ENCODE measurements around the gene TPD52L1. TPM values are rescaled to one million over a fixed set of nuclear protein-coding genes. Genes with fewer than 3 reads are reported as not detected.
A peak's percentile ranks its signal among the peaks of the same experiment; 100 is the strongest.
"Not testable (repeated sequence)": the region's sequence is repeated elsewhere in the genome, so short reads cannot be mapped to it uniquely, and the experiment has no call there.

TPD52L1 gene
- total and polyA plus RNA-seq, 3 donors from 2014 or later: 20.6 to 22.5 (median 22.1) TPM

DNA sequence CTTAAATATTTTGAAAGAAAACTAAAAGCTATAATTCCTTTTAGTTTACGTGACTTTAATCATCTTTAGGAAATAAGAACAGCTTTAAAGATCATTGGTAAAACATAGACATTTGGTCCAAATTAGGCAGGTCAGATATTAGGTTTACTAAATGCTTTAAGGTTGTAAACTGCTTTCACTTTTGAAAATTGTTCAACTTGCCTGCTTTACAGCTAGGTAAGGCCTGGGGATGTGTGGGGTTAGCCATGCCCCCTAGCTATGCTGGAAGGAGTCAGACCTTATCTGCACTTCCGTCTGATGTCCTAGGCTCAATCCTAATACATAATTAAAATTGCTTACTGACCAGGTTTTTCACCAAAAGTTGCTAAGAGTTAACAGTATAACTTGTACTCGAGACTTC is 30.5 kb upstream of the TPD52L1 start:
- intact Hi-C loops (cut with DNase I; ENCODE audit: low total_unique reads): no loop called here
- DNase-seq: no peak
- no peak overlapping the region for H3K4me3 ChIP-seq
- no peaks in the 10 kb centered on the region for H3K4me1 ChIP-seq
- no peak for TF ChIP-seq POLR2A (IDR thresholded peaks at IDR 0.05)
- TF ChIP-seq, protein P1, sequence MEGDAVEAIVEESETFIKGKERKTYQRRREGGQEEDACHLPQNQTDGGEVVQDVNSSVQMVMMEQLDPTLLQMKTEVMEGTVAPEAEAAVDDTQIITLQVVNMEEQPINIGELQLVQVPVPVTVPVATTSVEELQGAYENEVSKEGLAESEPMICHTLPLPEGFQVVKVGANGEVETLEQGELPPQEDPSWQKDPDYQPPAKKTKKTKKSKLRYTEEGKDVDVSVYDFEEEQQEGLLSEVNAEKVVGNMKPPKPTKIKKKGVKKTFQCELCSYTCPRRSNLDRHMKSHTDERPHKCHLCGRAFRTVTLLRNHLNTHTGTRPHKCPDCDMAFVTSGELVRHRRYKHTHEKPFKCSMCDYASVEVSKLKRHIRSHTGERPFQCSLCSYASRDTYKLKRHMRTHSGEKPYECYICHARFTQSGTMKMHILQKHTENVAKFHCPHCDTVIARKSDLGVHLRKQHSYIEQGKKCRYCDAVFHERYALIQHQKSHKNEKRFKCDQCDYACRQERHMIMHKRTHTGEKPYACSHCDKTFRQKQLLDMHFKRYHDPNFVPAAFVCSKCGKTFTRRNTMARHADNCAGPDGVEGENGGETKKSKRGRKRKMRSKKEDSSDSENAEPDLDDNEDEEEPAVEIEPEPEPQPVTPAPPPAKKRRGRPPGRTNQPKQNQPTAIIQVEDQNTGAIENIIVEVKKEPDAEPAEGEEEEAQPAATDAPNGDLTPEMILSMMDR (IDR thresholded peaks at IDR 0.05): no peak
- no peaks in the 10 kb centered on the region for H3K27me3 ChIP-seq
- H3K9me3 ChIP-seq: no peaks in the 10 kb centered on the region
- H3K27ac ChIP-seq: no peak overlapping the region
- WGBS, 2 donors: 75 to 77% methylated on average over 3 of the region's 3 CpGs
- H3K36me3 ChIP-seq (ENCODE audit: low read depth, missing control alignments): no peaks in the 10 kb centered on the region

- 72 to 79% methylated on average over 8 of the region's 8 CpGs for WGBS, 2 donors
- H3K36me3 ChIP-seq (ENCODE audit: low read depth, missing control alignments): no peaks in the 10 kb centered on the region
- H3K9me3 ChIP-seq: no peaks in the 10 kb centered on the region
- no peak for TF ChIP-seq POLR2A (IDR thresholded peaks at IDR 0.05)
- TF ChIP-seq, protein P1 (IDR thresholded peaks at IDR 0.05): no peak
- no peak overlapping the region for H3K4me3 ChIP-seq
- no peaks in the 10 kb centered on the region for H3K4me1 ChIP-seq
- H3K27me3 ChIP-seq: no peaks in the 10 kb centered on the region
- DNase-seq: no peak
- no peak overlapping the region for H3K27ac ChIP-seq
- intact Hi-C loops (cut with DNase I; ENCODE audit: low total_unique reads): no loop called here
Measured at GRCh38 chr6:125123468-125124048, 30.0 kb upstream of the TPD52L1 start.

GRCh38 chr6:125124049-125124669 is 29.4 kb upstream of the TPD52L1 start:
- H3K4me3 ChIP-seq: no peak overlapping the region
- no peaks in the 10 kb centered on the region for H3K36me3 ChIP-seq (ENCODE audit: low read depth, missing control alignments)
- no peak overlapping the region for H3K27ac ChIP-seq
- H3K9me3 ChIP-seq: no peaks in the 10 kb centered on the region
- TF ChIP-seq, protein P1 (IDR thresholded peaks at IDR 0.05): no peak
- TF ChIP-seq POLR2A (IDR thresholded peaks at IDR 0.05): no peak
- no peak for DNase-seq
- WGBS, 2 donors: 80 to 87% methylated on average over 5 to 6 of the region's 6 CpGs
- intact Hi-C loops (cut with DNase I; ENCODE audit: low total_unique reads): no loop called here
- no peaks in the 10 kb centered on the region for H3K27me3 ChIP-seq
- no peaks in the 10 kb centered on the region for H3K4me1 ChIP-seq

DNA sequence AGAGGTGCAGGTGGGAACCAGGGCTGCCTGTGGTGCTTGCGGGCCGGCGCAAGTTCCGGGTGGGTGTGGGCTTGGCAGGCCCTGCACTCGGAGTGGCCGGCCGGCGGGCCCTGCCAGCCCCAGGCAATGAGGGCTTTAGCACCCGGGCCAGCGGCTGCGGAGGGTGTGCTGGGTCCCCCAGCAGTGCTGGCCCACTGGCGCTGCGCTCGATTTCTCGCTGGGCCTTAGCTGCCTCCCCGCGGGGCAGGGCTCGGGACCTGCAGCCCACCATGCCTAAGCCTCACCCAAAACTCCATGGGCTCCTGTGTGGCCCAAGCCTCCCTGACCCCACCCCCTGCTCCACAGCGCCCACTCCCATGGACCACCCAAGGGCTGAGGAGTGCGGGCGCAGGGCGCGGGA is 27.7 kb upstream of the TPD52L1 start:
- H3K4me1 ChIP-seq; intact Hi-C loops (cut with DNase I; ENCODE audit: low total_unique reads); DNase-seq; H3K36me3 ChIP-seq (ENCODE audit: low read depth, missing control alignments); H3K27me3 ChIP-seq; H3K9me3 ChIP-seq; H3K27ac ChIP-seq: not testable (repeated sequence)
- 92% methylated on average over 17 of the region's 23 CpGs; no CpG with 5 or more reads in 1 of the 2 donors for WGBS, 2 donors
- peak overlapping the region in 1 of 2 donors; percentile 13 for H3K4me3 ChIP-seq

DNA sequence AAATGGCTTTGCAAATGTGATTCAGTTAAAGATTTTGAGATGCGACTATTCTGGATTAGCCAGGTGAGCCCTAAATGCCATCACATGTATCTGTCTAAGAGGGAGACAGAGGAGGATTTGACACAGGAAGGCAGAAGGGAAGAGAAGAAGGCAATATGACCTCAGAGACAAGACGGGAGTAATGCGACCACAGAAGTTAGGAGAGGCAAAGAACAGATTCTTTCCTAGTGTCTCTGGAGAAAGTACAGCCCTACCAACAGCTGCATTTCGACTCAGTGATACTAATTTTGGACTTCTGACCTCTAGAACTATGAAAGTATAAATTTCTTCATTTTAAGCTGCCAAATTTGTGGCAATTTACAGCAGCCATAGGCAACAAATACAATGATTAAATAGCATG is 24.2 kb upstream of the TPD52L1 start:
- TF ChIP-seq POLR2A (IDR thresholded peaks at IDR 0.05): no peak
- TF ChIP-seq, protein P1 (IDR thresholded peaks at IDR 0.05): no peak
- Histone ChIP-seq H3K4me1 (no peaks in the 10 kb centered on the region), H3K9me3 (no peaks in the 10 kb centered on the region), H3K36me3 (ENCODE audit: low read depth, missing control alignments) (no peaks in the 10 kb centered on the region), H3K4me3 (no peak overlapping the region), H3K27me3 (no peaks in the 10 kb centered on the region), H3K27ac (no peak overlapping the region)
- intact Hi-C loops (cut with DNase I; ENCODE audit: low total_unique reads): no loop called here
- 72 to 82% methylated on average over 4 of the region's 4 CpGs for WGBS, 2 donors
- DNase-seq: no peak

Measured in testis (tissue), 3 donors.